Astrocyte (in vitro differentiated cells and primary cell): ENCODE data around the gene DSCAM.

Source experiments
- EZH2 ChIP-seq: IDR thresholded peaks from 2 replicates; pipeline ENCODE4 v1.6.1; 2012; ENCODE audit warnings: mild to moderate bottlenecking, low read length, inconsistent platforms; ENCODE audit not compliant: insufficient read depth
- TF ChIP-seq, protein P1 (sequence below): IDR thresholded peaks from 2 replicates; pipeline ENCODE4 v1.5.1; 2011; ENCODE audit warnings: low read depth, mild to moderate bottlenecking, inconsistent platforms, low read length, moderate library complexity; ENCODE audit not compliant: insufficient read depth

DNA sequence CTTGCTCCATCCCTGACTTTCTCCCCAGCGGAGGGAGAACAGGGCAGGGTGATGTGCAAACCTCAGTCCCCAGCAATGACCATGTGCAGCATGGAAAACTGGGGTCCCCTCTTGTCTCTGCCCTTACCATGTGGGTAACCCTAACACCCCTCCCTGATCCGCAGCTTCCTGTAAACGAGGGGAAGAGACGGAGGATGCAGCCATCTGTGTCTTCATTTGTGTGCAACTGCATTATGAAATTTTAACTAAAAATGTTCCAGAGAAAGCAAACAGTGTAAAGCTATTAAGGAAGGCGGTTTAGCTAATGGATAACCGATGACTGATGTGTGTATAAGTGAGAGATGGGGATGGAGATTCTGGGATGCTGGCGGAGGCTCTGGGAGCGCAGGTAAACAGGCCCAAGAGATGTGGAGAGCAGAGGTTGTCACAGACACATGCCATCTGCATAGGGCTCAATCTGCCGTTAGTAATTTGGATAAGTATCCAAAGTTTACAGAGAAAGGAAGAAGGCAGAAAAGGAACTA is 206.6 kb downstream of the DSCAM start:
- TF ChIP-seq, protein P1, sequence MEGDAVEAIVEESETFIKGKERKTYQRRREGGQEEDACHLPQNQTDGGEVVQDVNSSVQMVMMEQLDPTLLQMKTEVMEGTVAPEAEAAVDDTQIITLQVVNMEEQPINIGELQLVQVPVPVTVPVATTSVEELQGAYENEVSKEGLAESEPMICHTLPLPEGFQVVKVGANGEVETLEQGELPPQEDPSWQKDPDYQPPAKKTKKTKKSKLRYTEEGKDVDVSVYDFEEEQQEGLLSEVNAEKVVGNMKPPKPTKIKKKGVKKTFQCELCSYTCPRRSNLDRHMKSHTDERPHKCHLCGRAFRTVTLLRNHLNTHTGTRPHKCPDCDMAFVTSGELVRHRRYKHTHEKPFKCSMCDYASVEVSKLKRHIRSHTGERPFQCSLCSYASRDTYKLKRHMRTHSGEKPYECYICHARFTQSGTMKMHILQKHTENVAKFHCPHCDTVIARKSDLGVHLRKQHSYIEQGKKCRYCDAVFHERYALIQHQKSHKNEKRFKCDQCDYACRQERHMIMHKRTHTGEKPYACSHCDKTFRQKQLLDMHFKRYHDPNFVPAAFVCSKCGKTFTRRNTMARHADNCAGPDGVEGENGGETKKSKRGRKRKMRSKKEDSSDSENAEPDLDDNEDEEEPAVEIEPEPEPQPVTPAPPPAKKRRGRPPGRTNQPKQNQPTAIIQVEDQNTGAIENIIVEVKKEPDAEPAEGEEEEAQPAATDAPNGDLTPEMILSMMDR = no peak
- TF ChIP-seq EZH2 = no peak
